Gastroesophageal sphincter (tissue), 4 donors: ENCODE data around the gene KITLG. TPM values are rescaled to one million over a fixed set of nuclear protein-coding genes. Genes with fewer than 3 reads are reported as not detected.

Experiments
- ATAC-seq: fragments of 150-250 bp; one replicate; pipeline ENCODE4 v1.9.1; 2016; ENCODE audit warnings: mild to moderate bottlenecking, moderate library complexity
- H3K27ac ChIP-seq, 4 donors: fragments of 200-600 bp; sonication (generic) in 3 of 4; 1 replicate in 3 of 4; 2 replicates in 1 of 4; pipeline ENCODE4 v1.5.1; 2016 to 2019
- H3K27me3 ChIP-seq: fragments of 200-600 bp; sonication (generic); one replicate; pipeline ENCODE4 v1.5.1; 2019
- H3K36me3 ChIP-seq, 2 donors: fragments of 200-600 bp; sonication (generic); one replicate each; pipeline ENCODE4 v1.5.1; 2019; ENCODE audit warnings: control low read depth in 1 of 2
- H3K4me1 ChIP-seq, 3 donors: fragments of 200-600 bp; sonication (generic); 1 replicate in 2 of 3; 2 replicates in 1 of 3; pipeline ENCODE4 v1.5.1; 2016 to 2019; ENCODE audit warnings: control low read depth in 2 of 3
- H3K4me3 ChIP-seq, 2 donors: fragments of 200-600 bp; sonication (generic); one replicate each; pipeline ENCODE4 v1.5.1; 2019; ENCODE audit warnings: mild to moderate bottlenecking in 1 of 2, moderate library complexity in 1 of 2
- H3K9me3 ChIP-seq, 3 donors: fragments of 200-600 bp; sonication (generic); one replicate each; pipeline ENCODE4 v1.5.1; 2017 to 2019; ENCODE audit warnings: control low read depth in 2 of 3
- EP300 ChIP-seq: sonication (generic); formaldehyde crosslinking; IDR thresholded peaks from one replicate; pipeline ENCODE4 v1.6.1; 2017; ENCODE audit warnings: antibody characterized with exemption, mild to moderate bottlenecking
- POLR2A ChIP-seq, 2 donors: fragments of 450-650 bp; IDR thresholded peaks; one replicate each; pipeline ENCODE4 v1.6.1; 2017; ENCODE audit warnings: antibody characterized with exemption in 2 of 2, mild to moderate bottlenecking in 2 of 2, moderate library complexity in 1 of 2
- POLR2AphosphoS5 ChIP-seq: sonication (generic); formaldehyde crosslinking; IDR thresholded peaks from one replicate; pipeline ENCODE4 v1.6.1; 2017; ENCODE audit warnings: antibody characterized with exemption
- WGBS, 2 donors: methylation state at CpG; one replicate each; pipeline ENCODE4 v1.1.5; 2018; ENCODE audit warnings: low coverage in 1 of 2; 5-methylcytosine and 5-hydroxymethylcytosine counted together
- total RNA-seq, 4 donors: library from RNA; depleted of rRNA; stranded (reverse); fragments of >200 nt; gene quantifications; one replicate each; pipeline ENCODE4 v1.1.0, GENCODE V29; 2016
- TF ChIP-seq, protein P1 (sequence below), 4 experiments: fragments of 200-600 bp in 2 of 4; fragments of 450-650 bp in 2 of 4; sonication (generic) in 1 of 4; IDR thresholded peaks; one replicate each; pipeline ENCODE4 v1.5.1; 2017 to 2019; ENCODE audit warnings: antibody characterized with exemption in 4 of 4, mild to moderate bottlenecking in 2 of 4, moderate library complexity in 2 of 4

Gene KITLG
- total RNA-seq, 4 donors from 2014 or later: 48.5 to 239 (median 112) TPM

DNA sequence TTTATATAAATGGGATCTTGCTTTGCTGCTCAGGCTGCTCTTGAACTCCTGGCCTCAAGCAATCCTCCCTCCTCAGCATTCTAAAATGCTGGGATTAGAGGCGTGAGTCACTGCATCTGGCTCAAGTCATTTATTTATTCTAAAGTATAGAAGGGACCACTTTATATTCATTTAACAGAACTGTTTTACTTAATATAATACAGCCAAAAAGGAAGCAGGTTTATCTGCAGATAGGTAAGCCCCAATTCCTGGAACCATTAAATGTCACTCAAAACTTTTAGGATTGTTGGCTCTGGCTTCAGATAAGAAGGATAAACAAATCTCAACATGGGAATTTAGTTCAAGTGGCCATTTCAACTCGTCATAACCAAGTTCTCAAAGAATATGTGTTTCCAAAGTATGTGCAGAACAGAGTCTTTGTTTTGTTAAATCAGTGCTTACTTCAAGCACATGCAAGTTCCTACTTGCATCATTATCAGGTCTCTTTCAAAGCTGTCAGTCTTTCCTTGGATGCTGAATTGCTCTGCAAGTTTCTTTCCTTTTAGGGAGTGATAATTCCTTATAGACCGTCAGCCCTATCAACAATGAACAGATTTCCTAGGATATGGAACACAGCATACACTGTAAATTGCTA, 60.4 kb downstream of the KITLG start:
- peak overlapping the region in 1 of 4 donors; percentile 50 for H3K27ac ChIP-seq
- WGBS, 2 donors: 21 to 33% methylated on average over 3 of the region's 3 CpGs
- no peak overlapping the region for H3K4me3 ChIP-seq
- no peak for TF ChIP-seq EP300
- peak; percentile 44 for TF ChIP-seq POLR2AphosphoS5
- no peaks in the 10 kb centered on the region for H3K9me3 ChIP-seq
- H3K4me1 ChIP-seq: peaks cover 2 to 66% (median 7%) of the 10 kb centered on the region in 3 donors
- ATAC-seq: no peak
- H3K27me3 ChIP-seq: no peaks in the 10 kb centered on the region
- H3K36me3 ChIP-seq: peaks cover 2 to 26% of the 10 kb centered on the region in 2 donors

DNA sequence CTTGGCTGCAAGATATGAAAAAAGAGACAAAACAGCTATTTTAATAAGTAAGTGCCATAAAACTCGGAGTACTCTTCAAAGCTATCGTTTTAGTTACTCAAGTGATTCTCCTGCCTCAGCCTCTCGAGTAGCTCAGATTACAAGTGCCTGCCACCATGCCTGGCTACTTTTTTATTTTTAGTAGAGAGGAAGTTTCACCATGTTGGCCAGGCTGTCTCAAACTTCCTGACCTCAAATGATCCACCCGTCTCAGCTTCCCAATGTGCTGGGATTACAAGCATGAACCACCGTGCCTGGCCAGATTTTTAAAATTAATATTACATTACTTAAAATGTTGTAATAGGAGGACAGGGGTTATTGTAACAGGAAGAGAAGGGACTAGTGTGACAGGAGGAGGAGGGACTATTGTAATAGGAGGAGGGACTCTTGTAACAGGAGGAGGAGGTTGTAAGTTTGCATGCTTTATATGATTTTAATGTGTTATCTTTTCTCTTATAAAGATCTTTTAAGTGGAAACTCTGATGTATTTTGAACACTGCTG, 61.3 kb downstream of the KITLG start:
- peak; percentile 66 for ATAC-seq

DNA sequence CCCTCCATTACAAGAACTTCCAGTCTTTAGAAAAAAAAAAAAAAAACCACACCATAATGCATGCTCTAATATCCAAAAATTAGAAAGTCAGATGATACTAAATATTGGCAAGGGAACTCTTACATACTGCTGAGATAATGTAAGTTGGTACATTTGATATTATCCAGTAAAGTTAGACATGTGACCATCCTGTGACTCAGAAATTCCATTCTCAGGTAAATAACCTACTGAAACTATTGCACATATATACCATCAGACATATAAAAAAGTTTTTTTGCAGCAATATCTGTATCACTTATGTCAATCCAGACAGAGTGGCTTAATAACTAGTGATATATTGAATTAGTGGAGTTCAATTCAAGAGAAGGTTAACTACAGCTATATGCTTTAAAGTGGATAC, 63.5 kb downstream of the KITLG start:
- TF ChIP-seq POLR2AphosphoS5 (no peak), EP300 (no peak), POLR2A (IDR thresholded peaks at IDR 0.05) (no peak)
- TF ChIP-seq, protein P1, sequence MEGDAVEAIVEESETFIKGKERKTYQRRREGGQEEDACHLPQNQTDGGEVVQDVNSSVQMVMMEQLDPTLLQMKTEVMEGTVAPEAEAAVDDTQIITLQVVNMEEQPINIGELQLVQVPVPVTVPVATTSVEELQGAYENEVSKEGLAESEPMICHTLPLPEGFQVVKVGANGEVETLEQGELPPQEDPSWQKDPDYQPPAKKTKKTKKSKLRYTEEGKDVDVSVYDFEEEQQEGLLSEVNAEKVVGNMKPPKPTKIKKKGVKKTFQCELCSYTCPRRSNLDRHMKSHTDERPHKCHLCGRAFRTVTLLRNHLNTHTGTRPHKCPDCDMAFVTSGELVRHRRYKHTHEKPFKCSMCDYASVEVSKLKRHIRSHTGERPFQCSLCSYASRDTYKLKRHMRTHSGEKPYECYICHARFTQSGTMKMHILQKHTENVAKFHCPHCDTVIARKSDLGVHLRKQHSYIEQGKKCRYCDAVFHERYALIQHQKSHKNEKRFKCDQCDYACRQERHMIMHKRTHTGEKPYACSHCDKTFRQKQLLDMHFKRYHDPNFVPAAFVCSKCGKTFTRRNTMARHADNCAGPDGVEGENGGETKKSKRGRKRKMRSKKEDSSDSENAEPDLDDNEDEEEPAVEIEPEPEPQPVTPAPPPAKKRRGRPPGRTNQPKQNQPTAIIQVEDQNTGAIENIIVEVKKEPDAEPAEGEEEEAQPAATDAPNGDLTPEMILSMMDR (IDR thresholded peaks at IDR 0.05): no peak

More for the DNA sequence above, 61.3 kb downstream of the KITLG start:
- peaks cover 2 to 66% (median 7%) of the 10 kb centered on the region in 3 donors for H3K4me1 ChIP-seq
- peak overlapping the region in 1 of 4 donors; percentile 3 for H3K27ac ChIP-seq
- peaks cover 2 to 26% of the 10 kb centered on the region in 2 donors for H3K36me3 ChIP-seq
- H3K4me3 ChIP-seq: no peak overlapping the region
- TF ChIP-seq EP300 (no peak), POLR2A (IDR thresholded peaks at IDR 0.05) (no peak), POLR2AphosphoS5 (no peak)
- TF ChIP-seq, protein P1 (IDR thresholded peaks at IDR 0.05): no peak
- no peaks in the 10 kb centered on the region for H3K9me3 ChIP-seq
- 63 to 72% methylated on average over 5 of the region's 5 CpGs for WGBS, 2 donors
- no peaks in the 10 kb centered on the region for H3K27me3 ChIP-seq

DNA sequence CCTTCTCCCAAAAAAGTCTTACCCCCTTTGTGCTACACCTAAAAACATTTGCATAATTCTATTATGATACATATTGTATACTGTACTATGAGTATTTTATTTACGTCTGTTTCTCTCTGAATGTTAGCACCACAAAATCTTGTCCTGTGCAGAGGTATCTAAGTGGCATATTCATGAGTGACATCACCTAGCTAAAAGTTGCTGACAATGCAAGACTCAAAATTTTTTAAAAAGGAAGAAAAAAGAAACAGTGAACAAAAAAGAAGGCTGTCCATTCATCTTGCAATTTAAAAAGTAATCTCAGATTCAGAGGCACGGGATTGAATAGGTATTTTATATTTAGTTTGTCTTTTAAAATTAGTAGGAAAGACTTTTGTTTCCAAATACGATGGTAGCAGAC, 69.4 kb downstream of the KITLG start:
- Histone ChIP-seq H3K27ac (no peak overlapping the region), H3K4me1 (peaks cover 0 to 36% (median 5%) of the 10 kb centered on the region in 3 donors), H3K9me3 (no peaks in the 10 kb centered on the region), H3K36me3 (peaks cover 0 to 38% of the 10 kb centered on the region in 2 donors), H3K4me3 (no peak overlapping the region), H3K27me3 (no peaks in the 10 kb centered on the region)
- TF ChIP-seq, protein P1 (IDR thresholded peaks at IDR 0.05): no peak
- TF ChIP-seq POLR2AphosphoS5 (no peak), POLR2A (IDR thresholded peaks at IDR 0.05) (no peak), EP300 (no peak)
- WGBS, 2 donors: 83 to 96% methylated on average over 3 of the region's 3 CpGs
- ATAC-seq: no peak

More for the DNA sequence above, 63.5 kb downstream of the KITLG start:
- Histone ChIP-seq H3K27ac (no peak overlapping the region), H3K9me3 (no peaks in the 10 kb centered on the region), H3K36me3 (peaks cover 2 to 26% of the 10 kb centered on the region in 2 donors), H3K4me1 (peaks cover 3 to 60% (median 7%) of the 10 kb centered on the region in 3 donors), H3K27me3 (no peaks in the 10 kb centered on the region), H3K4me3 (no peak overlapping the region)
- no peak for ATAC-seq

DNA sequence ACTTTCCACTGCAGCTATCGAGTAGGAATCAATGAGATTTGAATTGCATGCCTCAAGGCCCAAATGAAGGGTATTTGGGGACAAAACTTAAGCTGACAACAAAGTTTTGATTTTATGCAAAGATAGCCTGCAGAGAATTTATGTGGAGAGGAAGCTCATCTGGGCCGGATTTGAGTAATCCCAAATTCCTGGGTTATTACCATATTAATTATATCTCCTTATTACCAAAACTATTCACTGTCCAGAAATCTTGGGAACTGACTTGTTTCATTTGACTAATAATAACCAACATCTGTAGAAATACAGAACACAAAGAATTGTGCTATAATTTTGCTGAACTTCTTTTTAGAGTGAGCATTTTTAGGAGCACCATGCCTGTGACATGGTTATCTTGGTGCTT, 70.4 kb downstream of the KITLG start:
- TF ChIP-seq, protein P1 (IDR thresholded peaks at IDR 0.05): no peak
- TF ChIP-seq POLR2AphosphoS5: no peak
- no peak for TF ChIP-seq POLR2A (IDR thresholded peaks at IDR 0.05)
- TF ChIP-seq EP300: no peak
- 85 to 94% methylated on average over 2 of the region's 2 CpGs for WGBS, 2 donors

More for the DNA sequence above, 70.4 kb downstream of the KITLG start:
- peaks cover 0 to 41% of the 10 kb centered on the region in 2 donors for H3K36me3 ChIP-seq
- no peaks in the 10 kb centered on the region for H3K9me3 ChIP-seq
- no peak for ATAC-seq
- H3K4me3 ChIP-seq: no peak overlapping the region
- H3K4me1 ChIP-seq: peaks cover 0 to 31% (median 5%) of the 10 kb centered on the region in 3 donors
- no peak overlapping the region for H3K27ac ChIP-seq
- H3K27me3 ChIP-seq: no peaks in the 10 kb centered on the region
